Tibial nerve (tissue), 4 donors: ENCODE data around the gene SMIM20.

Experiments used
- EP300 ChIP-seq, 2 donors: sonication (generic); formaldehyde crosslinking; IDR thresholded peaks; one replicate each; pipeline ENCODE4 v1.6.1; 2017; ENCODE audit warnings: antibody characterized with exemption in 2 of 2, mild to moderate bottlenecking in 1 of 2
- POLR2A ChIP-seq, 2 donors: fragments of 450-650 bp; IDR thresholded peaks; one replicate each; pipeline ENCODE4 v1.6.1; 2017; ENCODE audit warnings: antibody characterized with exemption in 2 of 2, mild to moderate bottlenecking in 2 of 2, moderate library complexity in 2 of 2
- TF ChIP-seq, protein P1 (sequence below), 5 experiments: fragments of 200-600 bp in 3 of 5; fragments of 450-650 bp in 2 of 5; sonication (generic) in 3 of 5; IDR thresholded peaks; one replicate each; pipeline ENCODE4 v1.5.1; 2016 to 2019; ENCODE audit warnings: antibody characterized with exemption in 5 of 5, mild to moderate bottlenecking in 3 of 5, moderate library complexity in 2 of 5

DNA sequence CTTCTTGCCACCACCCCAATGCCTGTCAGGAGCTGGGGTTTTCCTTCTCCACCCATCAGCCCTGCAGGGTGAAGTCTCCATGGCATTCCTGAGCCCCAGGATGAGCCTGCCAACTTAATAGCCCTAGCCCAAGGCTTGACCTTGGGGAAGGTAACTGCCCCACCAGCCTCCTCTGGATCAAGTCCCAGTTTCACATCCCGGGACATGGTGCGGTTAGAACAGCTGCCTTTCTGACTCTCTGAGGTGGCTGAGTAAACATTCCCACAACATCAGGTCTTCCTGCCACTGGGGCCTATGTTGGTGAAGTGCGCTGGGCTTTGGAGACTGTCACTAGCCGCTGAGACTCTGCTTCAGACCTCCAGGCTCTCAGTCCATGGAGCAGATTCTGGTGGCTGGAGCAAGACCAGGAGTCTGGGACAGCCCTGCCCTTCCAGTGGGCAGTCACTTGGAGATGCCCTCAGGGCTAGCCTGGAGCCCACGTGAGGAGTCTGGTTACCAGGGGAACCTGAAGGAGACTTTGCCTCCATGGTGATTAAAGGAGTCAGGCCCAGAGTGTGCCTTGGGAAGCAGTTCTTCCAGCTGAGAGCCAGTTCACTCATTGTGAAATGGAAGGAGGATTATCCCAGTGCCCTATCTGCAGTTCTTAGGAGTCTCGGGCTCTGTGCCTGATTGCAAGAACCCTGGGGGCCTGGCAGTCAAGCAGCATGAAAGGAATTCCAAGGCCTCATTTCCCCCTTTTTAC is 56.8 kb downstream of the SMIM20 start:
- TF ChIP-seq, protein P1, sequence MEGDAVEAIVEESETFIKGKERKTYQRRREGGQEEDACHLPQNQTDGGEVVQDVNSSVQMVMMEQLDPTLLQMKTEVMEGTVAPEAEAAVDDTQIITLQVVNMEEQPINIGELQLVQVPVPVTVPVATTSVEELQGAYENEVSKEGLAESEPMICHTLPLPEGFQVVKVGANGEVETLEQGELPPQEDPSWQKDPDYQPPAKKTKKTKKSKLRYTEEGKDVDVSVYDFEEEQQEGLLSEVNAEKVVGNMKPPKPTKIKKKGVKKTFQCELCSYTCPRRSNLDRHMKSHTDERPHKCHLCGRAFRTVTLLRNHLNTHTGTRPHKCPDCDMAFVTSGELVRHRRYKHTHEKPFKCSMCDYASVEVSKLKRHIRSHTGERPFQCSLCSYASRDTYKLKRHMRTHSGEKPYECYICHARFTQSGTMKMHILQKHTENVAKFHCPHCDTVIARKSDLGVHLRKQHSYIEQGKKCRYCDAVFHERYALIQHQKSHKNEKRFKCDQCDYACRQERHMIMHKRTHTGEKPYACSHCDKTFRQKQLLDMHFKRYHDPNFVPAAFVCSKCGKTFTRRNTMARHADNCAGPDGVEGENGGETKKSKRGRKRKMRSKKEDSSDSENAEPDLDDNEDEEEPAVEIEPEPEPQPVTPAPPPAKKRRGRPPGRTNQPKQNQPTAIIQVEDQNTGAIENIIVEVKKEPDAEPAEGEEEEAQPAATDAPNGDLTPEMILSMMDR (IDR thresholded peaks at IDR 0.05), result no peak
- no peak for TF ChIP-seq POLR2A (IDR thresholded peaks at IDR 0.05)
- no peak for TF ChIP-seq EP300 (IDR thresholded peaks at IDR 0.05)
